Dermis microvascular lymphatic vessel endothelial cell (primary cell): ENCODE measurements around the gene CTSH. TPM values are rescaled to one million over a fixed set of nuclear protein-coding genes. Genes with fewer than 3 reads are reported as not detected.

Experiments
- DNase-seq, 2 donors: peaks; one replicate each; pipeline versions ENCODE4 v3.0.0 to v3.0.0-alpha.2; 2010; ENCODE audit warnings: low read depth in 2 of 2
- total RNA-seq: library from RNA; depleted of rRNA; stranded (reverse); fragments of >200 nt; gene quantifications from 2 replicates; pipeline ENCODE4 v1.2.1, GENCODE V29; 2014

Gene CTSH
- total RNA-seq, 1 donor from 2014 or later = 62.8 TPM

DNA sequence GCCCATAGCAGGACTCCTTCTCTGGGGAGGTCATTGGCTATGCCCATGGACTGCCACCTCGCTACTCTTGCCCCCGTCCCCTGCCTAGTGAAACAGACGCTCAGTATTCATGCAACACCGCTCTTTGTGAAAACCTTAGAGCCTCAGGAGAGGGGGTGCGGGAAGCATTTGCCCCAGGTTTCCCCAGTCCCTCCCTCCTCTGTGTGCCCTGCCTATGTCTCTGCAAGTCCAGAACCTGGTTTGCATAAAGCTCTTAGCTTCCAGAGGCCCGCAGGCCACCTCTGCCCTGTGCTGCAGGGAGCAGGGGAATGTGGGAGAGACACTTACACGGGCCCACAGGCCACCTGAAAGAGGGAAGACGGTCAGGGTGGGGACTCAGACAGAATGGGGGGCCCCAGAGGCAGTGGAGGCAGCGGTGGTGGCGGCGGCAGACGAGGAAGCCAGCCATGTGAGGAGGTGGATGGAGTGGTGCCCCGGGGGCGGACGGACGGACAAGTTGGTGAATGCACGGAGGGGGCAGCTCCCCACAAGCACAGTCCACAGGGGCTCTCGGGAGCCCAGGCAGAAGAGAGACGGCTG is 33.8 kb upstream of the CTSH start:
- DNase-seq = no peak

DNA sequence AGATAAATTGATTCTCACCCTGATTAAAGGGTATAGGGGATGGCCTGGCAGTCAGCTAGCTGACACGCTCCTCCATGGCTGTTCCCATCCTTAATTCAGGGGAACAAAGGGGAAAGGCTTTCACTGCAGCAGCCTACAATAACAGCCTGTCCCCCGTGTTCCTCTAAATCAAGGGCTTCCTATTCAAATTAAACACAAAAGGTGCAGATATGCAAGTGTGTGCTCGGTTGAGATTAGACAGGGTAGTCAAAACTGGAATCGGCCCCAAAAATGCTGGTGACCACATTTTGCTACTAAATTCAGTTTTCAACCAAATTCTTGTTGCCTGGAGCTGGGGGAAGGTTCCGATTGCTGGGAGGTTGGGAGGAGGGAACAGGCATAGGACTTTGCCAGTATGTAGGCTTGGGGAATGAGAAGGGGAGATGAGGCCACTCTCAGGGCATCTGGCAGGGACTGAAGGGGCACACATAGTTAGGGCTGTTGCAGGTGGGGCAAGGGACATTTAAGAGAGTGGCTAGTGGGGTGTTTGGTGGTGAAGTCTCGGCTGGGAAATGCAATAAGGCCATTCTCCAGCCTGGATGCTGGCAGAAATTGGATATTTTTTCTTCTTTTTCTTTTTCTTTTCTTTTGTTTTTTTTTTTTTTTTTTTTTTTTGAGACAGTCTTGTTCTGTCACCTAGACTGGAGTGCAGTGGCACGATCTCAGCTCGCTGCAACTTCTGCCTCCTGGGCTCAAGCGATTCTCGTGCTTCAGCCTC is 32.9 kb upstream of the CTSH start:
- no peak for DNase-seq

- DNase-seq = no peak
Observed at GRCh38 chr15:78977091-78977571, 32.3 kb upstream of the CTSH start.

DNA sequence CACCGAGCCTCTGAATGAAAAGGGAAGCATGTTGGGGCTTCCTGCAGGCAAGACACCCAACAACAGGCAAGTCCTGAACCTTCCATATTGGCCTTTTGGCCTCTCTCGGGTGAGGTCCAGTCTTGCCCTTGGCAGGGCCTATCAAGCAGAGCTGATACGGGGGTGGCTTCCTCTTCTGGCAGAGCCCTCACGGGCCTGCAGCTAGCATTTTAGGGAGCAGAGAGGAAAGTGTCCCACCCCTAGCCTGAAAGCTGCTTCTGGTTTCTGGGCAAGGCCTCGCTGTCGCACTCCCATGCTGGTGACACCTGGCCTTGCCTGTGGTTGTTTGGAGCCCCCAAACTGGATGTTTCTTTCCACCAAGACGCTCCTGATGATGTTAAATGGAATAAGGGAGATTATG is 31.8 kb upstream of the CTSH start:
- DNase-seq = no peak

GRCh38 chr15:78974272-78974918 is 29.5 kb upstream of the CTSH start:
- DNase-seq = no peak

DNA sequence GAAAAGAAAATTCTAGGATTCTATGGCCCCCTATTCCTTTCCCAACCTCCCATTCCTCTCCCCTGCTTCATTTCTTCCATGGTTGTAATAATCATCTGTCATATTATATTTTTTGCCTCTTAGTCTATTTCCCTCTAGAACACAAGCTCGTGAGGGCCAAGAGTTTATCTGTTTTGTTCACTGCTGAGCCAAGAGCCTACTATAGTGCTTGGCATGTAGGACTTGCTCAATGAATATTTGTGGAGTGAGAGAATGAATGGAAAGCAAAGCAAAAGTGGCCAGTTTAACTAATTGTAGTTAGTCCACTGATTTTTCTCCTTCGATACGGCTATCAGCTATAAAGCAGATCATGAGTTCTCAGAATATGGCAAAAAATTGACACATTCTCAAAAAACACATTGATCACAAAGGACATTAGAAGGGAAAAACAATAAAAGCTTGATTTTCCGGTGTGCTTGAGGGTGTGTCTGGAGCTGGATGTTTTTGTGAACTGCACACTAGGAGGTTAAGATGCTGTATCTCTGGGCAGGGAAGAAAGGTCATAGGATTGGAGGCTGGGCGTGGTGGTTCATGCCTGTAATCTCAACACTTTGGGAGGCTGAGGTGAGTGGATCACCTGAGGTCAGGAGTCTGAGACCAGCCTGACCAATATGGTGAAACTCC is 25.0 kb upstream of the CTSH start:
- no peak for DNase-seq

DNA sequence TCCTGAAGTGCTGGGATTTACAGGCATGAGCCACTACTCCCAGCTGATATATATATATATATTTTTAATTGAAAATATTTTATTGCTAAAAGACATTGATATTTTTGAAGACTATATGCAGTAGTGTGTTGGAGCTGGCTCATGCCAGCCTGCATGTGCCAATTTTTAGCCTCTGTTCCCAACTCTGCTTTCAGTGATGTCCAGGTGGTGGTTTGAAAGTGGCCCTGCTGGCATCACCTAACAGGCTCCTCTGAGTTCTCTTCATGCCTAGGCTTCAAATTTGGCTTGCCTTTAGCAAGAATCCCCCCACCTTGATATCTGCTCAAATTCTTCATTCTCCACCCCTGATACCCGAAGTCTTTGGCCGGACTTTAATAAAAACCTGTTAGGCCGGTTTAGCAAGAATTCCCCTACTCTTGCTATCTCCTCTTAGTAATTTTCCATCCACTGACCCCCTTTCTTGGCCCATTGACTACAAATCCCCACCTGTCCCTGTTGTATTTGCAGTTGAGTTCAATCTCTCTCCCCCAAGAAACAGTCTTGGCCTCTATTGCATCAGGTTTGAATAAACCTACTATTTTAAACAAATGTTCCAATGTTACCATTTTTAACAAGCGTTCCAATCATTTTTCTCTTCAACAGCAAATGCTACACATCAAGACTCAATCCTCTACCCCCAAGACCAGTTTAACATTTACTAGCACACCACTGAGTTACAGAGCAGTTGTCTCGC is 23.9 kb upstream of the CTSH start:
- no peak for DNase-seq

GRCh38 chr15:78968114-78968513 is 23.3 kb upstream of the CTSH start:
- DNase-seq = no peak

GRCh38 chr15:78960308-78960707 is 15.5 kb upstream of the CTSH start:
- DNase-seq = no peak

GRCh38 chr15:78959360-78959759 is 14.5 kb upstream of the CTSH start:
- no peak for DNase-seq

DNA sequence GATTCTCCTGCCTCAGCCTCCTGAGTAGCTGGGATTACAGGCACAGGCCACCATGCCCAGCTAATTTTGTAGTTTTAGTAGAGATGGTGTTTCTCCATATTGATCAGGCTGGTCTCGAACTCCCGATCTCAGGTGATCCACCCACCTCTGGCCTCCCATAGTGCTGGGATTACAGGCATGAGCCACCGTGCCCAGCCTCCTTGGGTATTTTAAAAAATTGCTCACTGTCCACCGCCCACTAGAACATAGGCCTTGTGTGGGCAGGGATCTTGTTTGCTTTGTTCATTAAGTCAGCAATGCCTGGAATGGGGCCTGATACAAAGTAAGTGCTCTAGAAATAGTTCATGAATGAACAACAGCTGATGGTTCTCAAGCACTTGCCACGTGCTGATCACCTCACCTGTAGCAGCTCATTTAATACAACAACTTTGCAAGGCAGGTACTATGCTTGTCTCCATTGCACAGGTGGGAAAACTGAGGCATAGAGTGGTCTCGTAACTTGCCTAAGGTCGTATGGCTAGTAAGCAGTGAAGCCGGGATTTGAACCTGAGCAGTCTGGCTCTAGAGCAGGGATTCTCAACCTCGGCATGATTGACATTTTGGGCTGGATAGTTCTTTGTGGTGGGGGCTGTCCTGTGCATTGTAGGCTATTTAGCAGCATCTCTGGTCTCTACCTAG is 12.7 kb upstream of the CTSH start:
- DNase-seq = no peak

- no peak for DNase-seq
Observed at GRCh38 chr15:78956937-78957336, 12.1 kb upstream of the CTSH start.

GRCh38 chr15:78955355-78955754 is 10.5 kb upstream of the CTSH start:
- DNase-seq = no peak

DNA sequence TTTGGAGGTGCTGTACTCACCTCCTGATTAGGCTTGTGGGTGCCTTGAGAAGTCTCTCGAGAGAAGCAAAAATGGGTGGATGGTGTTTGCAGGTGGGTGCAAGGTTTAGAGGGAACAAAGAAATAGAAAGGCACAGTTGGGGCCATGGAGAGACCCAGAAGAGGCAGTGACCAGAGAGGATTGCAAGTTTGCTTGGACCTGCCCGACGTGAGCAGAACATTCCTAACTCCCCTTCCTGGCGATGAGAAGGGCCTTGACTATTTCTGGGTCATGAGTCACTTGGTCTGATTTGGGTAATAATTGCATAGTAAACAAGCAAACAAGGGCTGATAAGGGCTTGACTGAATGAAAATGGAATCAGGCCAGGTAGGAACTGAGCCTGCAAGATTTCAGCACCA is 7.0 kb upstream of the CTSH start:
- no peak for DNase-seq

GRCh38 chr15:78950902-78951840 is 6.3 kb upstream of the CTSH start:
- no peak for DNase-seq

- DNase-seq = no peak
Observed at GRCh38 chr15:78950343-78950742, 5.5 kb upstream of the CTSH start.

DNA sequence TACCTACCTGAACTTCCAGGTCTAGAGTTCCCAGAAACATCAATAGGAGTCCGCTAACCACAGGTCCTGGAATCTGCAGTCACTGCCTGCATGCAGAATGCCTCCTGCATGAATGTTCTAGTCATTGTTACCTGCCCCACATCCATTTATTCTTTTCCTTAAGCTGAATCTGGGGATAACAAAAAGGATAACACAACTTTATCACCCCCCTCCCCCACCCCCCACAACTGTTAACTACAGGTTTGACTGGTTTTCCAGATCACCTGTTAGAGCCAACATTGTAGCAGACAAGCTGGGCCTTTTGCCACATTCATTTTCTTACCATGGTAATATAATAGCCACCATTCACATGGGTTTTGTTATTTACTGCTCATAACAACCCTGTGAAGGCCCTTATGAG is 4.6 kb upstream of the CTSH start:
- DNase-seq = no peak

DNA sequence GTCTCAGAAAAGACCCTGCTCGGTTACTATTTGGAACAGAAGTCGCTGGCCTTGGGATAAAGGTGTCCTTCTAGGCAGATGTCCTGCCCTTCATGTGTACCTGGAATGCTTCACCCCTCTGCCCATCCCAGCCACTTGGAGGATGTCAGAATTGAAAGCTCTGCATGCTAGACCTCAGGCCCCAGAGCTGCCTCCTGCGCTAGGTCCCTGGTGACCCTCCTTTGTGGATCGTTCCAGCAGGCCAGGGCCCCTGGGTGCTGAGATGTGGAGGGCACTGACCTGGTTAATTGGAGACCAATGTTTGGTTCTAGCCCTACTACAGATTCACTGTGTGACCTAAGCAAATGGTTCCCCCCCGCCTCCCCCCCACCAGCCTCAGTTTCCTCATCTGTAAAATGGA is 2.7 kb upstream of the CTSH start:
- no peak for DNase-seq

DNA sequence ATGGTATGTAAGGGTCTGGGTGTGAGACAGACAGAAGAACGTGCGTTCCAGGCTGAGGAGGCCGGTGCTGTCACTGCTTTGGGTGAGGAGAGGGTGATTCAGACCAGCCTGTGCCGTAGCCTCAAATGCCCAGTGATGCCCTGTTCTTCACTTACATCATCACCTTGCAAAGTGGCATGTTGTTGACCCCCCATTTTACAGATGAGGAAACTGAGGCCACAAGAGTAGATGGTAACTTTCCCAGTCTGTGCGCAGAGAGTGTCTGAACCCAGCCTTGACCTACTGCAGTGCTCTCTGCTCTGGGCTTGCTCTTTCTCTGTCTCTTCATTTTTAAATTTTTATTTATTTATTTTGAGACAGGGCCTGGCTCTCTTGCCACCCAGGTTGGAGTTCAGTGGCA is 1.6 kb upstream of the CTSH start:
- DNase-seq = no peak

GRCh38 chr15:78944202-78944625 is 632 bp downstream of the CTSH start:
- DNase-seq = no peak
